ENCODE data around the gene SIN3A. TPM values are rescaled to one million over a fixed set of nuclear protein-coding genes. Genes with fewer than 3 reads are reported as not detected.

Gene SIN3A
- total RNA-seq, 1 experiment from 2014 or later = 91.4 TPM

DNA sequence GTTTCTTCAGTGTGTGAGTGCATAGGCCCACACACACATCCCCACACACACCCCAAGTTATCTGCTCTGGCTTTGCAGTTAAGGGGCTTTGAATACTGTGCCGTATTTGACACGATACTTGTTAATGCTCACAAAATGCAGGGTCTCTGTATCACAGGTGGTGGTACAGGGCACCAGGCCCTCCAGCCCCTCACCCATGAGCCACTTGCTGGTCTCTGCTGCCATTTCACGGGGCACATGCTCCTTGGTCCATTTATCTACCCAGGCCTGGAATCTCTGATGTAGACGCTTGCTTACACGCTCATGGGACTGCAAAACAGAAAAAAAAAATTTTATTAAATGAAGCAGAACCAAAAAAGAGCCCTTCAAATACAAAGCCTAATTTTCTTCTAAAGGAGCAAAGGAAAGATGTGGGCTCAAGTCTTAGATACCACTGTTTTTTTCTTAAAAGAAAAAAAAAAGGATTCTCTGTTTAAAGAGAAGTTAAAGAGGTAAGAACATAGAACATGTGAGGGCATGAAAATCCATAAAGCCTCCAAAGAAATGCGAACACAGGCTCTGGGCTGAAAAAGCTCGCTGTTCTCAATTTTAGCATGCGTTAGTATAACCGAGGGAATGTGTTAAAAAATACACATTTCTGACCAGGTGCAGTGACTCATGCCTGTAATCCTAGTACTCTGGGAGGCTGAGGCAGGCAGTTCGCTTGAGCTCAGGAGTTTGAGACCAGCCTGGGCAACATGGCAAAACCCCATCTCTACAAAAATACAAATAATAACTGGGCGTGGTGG lies 79.4 kb downstream of the SIN3A start:
- no peak overlapping the region for H3K27ac Mint-ChIP-seq (ENCODE audit: unreplicated experiment)
- DNase-seq = no peak
- intact Hi-C loops (cut with micrococcal nuclease; ENCODE audit: unreplicated experiment) = no loop called here
- H3K9me3 Mint-ChIP-seq (ENCODE audit: low read depth, unreplicated experiment) = no peaks in the 10 kb centered on the region
- H3K27me3 Mint-ChIP-seq (ENCODE audit: unreplicated experiment) = no peaks in the 10 kb centered on the region
- peaks cover 16% of the 10 kb centered on the region for H3K4me1 Mint-ChIP-seq (ENCODE audit: low read depth, unreplicated experiment)
- no peak for TF ChIP-seq CTCF (IDR thresholded peaks at IDR 0.05; ENCODE audit: unreplicated experiment)
- H3K36me3 Mint-ChIP-seq (ENCODE audit: insufficient read depth, unreplicated experiment) = peaks cover 75% of the 10 kb centered on the region
- CTCF ChIA-PET = no interaction called here
- H3K4me3 Mint-ChIP-seq (ENCODE audit: low read depth, unreplicated experiment) = no peak overlapping the region
- no TSS peak for BruUV-seq (replicated peaks)

- Mint-ChIP-seq H3K27ac (ENCODE audit: unreplicated experiment) (no peak overlapping the region), H3K4me1 (ENCODE audit: low read depth, unreplicated experiment) (peaks cover 16% of the 10 kb centered on the region), H3K27me3 (ENCODE audit: unreplicated experiment) (no peaks in the 10 kb centered on the region), H3K36me3 (ENCODE audit: insufficient read depth, unreplicated experiment) (peaks cover 69% of the 10 kb centered on the region), H3K9me3 (ENCODE audit: low read depth, unreplicated experiment) (no peaks in the 10 kb centered on the region), H3K4me3 (ENCODE audit: low read depth, unreplicated experiment) (no peak overlapping the region)
- CTCF ChIA-PET = no interaction called here
- no TSS peak for BruUV-seq (replicated peaks)
- DNase-seq = no peak
- TF ChIP-seq CTCF (IDR thresholded peaks at IDR 0.05; ENCODE audit: unreplicated experiment) = no peak
- intact Hi-C loops (cut with micrococcal nuclease; ENCODE audit: unreplicated experiment) = no loop called here
Observed at GRCh38 chr15:75371486-75371885, 80.0 kb downstream of the SIN3A start.

DNA sequence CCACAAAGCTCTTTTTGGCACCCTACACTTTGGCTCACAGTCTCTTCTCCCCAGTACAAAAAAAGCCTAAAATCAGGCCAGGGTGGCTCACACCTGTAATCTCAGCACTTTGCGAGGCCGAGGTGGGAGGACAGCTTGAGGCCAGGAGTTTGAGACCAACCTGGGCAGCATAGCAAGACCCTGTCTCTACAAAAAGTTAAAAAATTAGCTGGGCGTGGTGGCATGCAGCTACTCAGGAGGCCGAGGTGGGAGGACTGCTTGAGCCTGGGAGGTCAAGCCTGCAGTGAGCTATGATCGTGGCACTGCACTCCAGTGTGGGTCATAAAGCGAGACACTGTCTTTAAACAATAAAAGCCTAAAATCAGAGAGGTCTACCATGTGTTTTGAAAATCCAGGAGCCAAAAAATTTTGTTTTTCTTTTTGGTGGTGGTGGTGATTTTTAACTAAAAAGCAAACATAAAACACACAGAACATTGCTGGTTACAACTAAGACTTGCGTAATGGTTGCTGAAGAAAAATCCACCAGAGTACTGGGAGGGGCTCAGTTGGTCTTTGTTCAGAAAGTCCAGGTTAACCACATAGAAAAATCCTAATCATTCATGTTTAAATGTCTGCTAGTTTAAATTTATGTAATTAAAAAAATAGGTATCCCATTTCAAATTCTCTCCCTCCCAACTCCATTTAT lies 81.5 kb downstream of the SIN3A start:
- peaks cover 61% of the 10 kb centered on the region for H3K36me3 Mint-ChIP-seq (ENCODE audit: insufficient read depth, unreplicated experiment)
- no peaks in the 10 kb centered on the region for H3K9me3 Mint-ChIP-seq (ENCODE audit: low read depth, unreplicated experiment)
- H3K27me3 Mint-ChIP-seq (ENCODE audit: unreplicated experiment) = no peaks in the 10 kb centered on the region
- BruUV-seq (replicated peaks) = no TSS peak
- no peak for DNase-seq
- peak overlapping the region; percentile 93 for H3K27ac Mint-ChIP-seq (ENCODE audit: unreplicated experiment)
- CTCF ChIA-PET = interaction anchor here (0.5 to 3.3 kb wide), 2 partner anchors 83 to 209 kb away, joined by 6 to 83 read pairs; partner anchors contain the start of genes PTPN9 and SIN3A
- peaks cover 16% of the 10 kb centered on the region for H3K4me1 Mint-ChIP-seq (ENCODE audit: low read depth, unreplicated experiment)
- intact Hi-C loops (cut with micrococcal nuclease; ENCODE audit: unreplicated experiment) = loop anchor here (2.0 to 10.0 kb wide), 2 partner anchors 81 to 275 kb away; partner anchors contain the start of genes IMP3, SIN3A and SNX33
- peak overlapping the region; percentile 85 for H3K4me3 Mint-ChIP-seq (ENCODE audit: low read depth, unreplicated experiment)
- no peak for TF ChIP-seq CTCF (IDR thresholded peaks at IDR 0.05; ENCODE audit: unreplicated experiment)

DNA sequence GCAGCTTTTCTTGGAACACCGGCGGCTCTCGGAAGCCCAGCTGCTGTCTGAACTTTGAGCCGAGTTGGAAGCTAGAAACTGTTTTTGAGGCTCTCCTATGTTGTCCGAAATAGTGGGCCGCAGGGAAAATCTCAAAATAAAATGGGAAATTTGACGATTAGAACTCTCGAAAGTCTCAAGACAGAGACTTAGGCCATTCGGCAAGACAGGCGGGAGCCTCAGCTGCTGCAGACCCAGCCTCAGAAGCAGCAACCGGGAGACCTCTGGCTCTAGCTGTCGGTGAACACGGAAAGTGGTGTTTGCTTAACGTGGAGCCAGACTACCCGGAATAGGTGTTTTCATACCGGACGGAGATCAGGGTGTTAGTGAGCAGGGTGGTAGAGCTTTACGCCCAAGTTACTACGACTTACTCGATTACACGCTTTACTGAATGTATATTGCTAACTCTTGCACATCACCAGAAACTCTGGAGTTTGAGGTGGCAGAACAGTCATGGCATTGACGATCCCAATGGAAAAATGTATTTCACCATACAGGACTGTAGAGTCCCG lies 82.7 kb downstream of the SIN3A start:
- no peak for DNase-seq
- no TSS peak for BruUV-seq (replicated peaks)
- Mint-ChIP-seq H3K27ac (ENCODE audit: unreplicated experiment) (peak overlapping the region; percentile 93), H3K9me3 (ENCODE audit: low read depth, unreplicated experiment) (no peaks in the 10 kb centered on the region), H3K36me3 (ENCODE audit: insufficient read depth, unreplicated experiment) (peaks cover 60% of the 10 kb centered on the region), H3K4me1 (ENCODE audit: low read depth, unreplicated experiment) (peaks cover 16% of the 10 kb centered on the region), H3K27me3 (ENCODE audit: unreplicated experiment) (no peaks in the 10 kb centered on the region), H3K4me3 (ENCODE audit: low read depth, unreplicated experiment) (peak overlapping the region; percentile 85)
- intact Hi-C loops (cut with micrococcal nuclease; ENCODE audit: unreplicated experiment) = loop anchor here (2.0 to 10.0 kb wide), 2 partner anchors 82 to 276 kb away; partner anchors contain the start of genes IMP3, SIN3A and SNX33
- CTCF ChIA-PET = interaction anchor here (1.0 to 3.3 kb wide), 14 partner anchors 10 to 433 kb away, joined by 3 to 83 read pairs (median 6); partner anchors contain the start of genes IMP3, NEIL1, PTPN9 and SIN3A
- TF ChIP-seq CTCF (IDR thresholded peaks at IDR 0.05; ENCODE audit: unreplicated experiment) = no peak
